NCI-H2196 (cell line): ENCODE data around the gene EML3.
"Not testable (repeated sequence)": the region's sequence is repeated elsewhere in the genome, so short reads cannot be mapped to it uniquely, and the experiment has no call there.

ENCODE experiments used
- DNase-seq: peaks from one replicate; lab custom pipeline; 2025; ENCODE audit not compliant: unreplicated experiment; lab: John Stamatoyannopoulos, UW

EML3 gene

DNA sequence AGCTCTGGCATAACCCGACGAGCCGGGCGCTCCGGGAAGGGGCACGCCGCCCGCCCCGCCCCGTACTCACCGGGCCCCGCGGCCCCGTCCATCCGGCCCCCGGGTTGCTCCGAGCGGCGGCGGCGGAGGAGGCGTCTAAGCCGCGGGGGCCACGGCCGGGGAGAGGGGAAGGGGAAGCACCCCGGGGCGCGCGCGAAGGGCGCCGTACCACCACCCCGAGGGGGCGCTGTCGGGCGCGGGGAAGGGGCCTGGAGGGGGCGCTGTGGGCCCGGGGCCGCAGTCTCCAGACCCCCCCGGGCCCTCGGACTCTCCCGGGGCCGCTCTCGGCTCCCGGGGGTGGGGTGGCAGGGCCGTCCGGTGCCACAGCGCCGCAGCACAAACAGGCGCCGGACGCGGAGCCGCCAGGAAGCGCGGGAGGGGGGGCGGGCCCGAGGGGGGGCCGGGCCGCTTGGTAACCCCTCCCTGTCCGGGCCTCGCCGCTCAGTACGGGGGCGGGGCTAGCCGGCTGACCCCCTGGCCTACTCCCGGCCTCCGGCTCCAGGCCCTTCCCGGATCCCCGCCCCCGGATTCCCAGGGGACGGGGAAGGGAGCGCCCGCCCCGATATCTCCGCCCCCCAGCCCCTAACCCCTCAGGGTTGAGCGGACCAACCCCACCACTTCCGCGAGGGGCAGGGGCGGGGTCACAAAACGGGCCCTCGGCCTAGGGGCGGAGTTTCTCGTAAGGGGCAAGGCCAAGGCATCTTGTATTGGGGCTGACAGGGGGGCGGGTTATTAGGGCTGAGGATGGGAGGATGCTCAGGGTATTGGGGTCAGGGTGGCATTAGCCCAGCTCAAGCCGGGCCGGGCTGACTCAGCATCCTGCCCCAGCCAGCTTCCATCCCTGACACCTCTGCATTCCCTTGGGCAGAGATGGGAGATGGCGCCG is at the start of gene EML3, which contains the start of gene ROM1:
EML3 (minus strand) TSS at position 410 of the 925 bp plus-strand sequence; CDS start at position 92, 318 bp downstream.
ROM1 (plus strand) TSS at position 892 of the 925 bp plus-strand sequence; CDS start at position 917, 25 bp downstream.
- peak; percentile 92 for DNase-seq

GRCh38 chr11:62656796-62657429 is 44.3 kb upstream of the EML3 start:
- no peak for DNase-seq

- no peak for DNase-seq
Observed at GRCh38 chr11:62654297-62654696, 41.7 kb upstream of the EML3 start.

- no peak for DNase-seq
Observed at GRCh38 chr11:62652161-62653006, 39.8 kb upstream of the EML3 start.

GRCh38 chr11:62650283-62650682 is 37.7 kb upstream of the EML3 start:
- DNase-seq, result not testable (repeated sequence)

GRCh38 chr11:62649486-62649885 is 36.9 kb upstream of the EML3 start:
- no peak for DNase-seq

GRCh38 chr11:62648967-62649364 is 36.4 kb upstream of the EML3 start:
- no peak for DNase-seq

DNA sequence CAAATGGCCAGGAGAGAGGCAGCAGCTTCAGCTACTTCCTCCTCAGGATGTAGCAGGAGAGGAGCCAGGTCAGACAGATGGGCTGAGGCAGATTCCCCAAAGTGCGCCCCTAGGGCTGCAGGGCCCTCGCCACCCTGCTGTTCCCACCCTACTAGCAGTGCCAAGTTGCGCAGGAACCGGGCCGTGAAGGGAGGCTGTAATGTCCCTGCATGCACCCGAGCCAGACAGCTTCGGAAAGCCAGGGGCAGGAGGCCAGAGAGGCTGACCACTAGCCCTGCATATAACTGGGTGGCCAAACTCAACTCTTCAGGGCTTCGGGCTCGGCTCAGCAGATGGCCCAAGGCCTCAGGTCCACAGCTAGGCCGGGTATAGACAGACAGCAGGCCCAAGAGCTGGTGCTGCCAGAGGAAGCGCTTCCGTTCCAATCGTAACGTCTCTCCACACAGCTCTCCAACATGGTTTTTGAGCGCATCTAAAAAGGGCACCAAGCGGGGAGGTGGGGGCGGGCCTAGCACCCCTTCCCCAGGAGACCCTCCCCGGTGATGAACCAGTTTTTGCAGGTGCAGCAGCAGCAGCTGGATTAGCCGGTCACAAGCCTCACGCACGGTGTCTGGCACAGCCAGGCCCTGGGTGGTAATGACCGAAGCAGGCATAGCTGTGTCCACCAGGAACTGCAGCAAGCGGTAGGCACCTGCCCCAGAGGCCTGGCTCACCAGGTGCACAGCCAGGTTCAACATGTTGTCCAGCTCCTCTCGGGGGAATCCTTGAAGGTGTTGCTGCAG is 35.8 kb upstream of the EML3 start:
- DNase-seq, result no peak

DNA sequence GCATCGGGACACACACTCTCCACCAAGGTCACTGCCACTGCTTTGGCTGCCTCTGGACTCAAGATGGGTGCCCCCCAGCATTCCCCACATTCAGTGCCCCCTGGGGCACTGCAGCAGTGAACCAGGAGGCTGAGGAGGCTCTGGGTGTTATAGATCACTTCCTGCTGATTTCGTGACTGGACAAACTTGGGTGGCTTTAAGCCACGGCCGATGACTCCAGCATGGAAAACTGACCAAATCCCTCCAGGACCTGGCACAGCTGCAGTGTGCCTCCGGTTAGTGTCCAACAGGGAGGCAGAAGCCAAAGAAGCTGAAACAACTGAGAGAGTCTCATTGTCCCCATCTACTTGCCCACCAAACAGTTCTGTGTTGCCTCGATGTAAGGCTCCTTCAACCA is 35.0 kb upstream of the EML3 start:
- DNase-seq, result no peak

GRCh38 chr11:62646825-62647608 is 34.4 kb upstream of the EML3 start:
- DNase-seq, result no peak

DNA sequence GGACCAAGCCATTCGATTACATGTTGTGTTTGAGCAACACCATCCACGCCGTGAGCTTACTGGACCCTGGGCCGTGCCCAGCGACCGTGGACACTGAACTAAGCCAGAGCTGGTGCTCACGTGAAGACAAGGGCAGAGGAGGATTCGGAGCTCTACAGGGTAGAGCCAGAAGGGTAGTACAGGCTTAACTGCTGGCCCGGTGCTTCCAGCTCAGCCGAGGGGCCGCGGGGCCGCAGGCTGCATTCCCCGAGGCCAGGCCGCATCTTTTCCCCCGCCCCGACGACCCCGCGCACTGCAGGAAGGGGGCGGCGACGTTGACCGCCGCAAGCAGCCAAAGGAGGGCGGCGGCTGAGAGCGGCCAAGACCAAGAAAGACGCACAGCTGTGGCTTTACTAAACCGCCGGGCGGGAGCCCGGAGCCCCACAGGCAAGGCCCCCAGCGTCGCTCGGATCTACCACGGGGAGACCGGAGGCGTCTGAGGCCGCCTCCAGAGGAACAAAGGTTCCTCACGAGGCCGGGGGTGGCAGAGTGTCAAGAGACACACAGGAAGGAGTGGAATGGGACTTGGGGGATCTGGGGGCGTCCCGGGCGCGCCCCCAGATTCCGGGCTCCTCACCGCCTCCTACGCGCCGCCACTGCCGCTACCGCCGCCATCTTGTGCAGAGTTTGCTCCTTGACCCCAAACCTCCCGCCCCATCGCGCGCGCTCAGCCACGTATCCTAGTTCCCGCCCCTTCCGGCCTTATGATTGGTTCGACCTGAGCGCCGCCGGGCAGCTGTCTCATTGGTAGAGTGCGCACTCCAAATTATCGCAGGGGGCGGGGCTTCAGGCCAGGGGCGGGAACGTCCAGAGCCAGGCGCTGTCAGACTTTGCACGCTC is 33.6 kb upstream of the EML3 start, which contains the start of gene GANAB:
GANAB (minus strand) TSS at position 668 of the 879 bp plus-strand sequence; CDS start at position 654, 14 bp downstream.
- DNase-seq, result peak; percentile 98

- no peak for DNase-seq
Observed at GRCh38 chr11:62645671-62645945, 33.0 kb upstream of the EML3 start.

DNA sequence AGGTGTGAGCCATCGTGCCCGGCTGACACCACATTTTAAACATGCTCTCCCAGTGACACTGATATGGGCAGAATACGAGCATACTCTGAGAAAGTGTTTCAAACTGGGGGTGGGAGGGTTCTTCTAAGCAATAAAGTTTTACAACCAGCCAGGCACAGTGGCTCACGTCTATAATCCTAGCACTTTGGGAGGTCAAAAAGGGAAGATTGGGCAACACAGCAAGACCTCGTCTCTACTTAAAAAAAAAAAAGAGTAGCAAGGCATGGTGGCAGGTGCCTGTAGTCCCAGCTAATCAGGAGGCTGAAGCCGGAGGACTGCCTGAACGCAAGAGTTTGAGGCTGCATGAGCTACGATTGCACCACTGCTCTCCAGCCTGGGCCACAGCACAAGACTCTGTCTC is 31.6 kb upstream of the EML3 start:
- no peak for DNase-seq

DNA sequence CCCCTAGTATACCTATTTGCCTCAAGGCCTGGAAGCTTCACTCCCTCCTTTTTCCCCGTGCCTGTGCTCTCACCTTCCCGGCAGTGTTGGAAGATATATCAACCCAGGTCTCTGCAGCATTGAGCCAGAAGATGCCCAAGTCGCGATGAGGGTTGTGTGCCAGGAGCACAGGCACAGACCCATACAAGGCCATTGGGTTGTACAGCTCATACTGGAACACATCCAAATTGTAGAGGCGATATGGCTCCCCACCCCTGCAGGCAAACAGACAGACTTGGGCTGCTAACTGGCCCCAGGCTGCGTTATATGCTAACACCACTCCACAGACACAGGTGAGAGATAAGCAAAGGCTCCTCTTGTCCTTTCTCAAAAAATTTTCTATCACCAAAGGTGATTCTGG is 19.9 kb upstream of the EML3 start:
- peak; percentile 38 for DNase-seq

DNA sequence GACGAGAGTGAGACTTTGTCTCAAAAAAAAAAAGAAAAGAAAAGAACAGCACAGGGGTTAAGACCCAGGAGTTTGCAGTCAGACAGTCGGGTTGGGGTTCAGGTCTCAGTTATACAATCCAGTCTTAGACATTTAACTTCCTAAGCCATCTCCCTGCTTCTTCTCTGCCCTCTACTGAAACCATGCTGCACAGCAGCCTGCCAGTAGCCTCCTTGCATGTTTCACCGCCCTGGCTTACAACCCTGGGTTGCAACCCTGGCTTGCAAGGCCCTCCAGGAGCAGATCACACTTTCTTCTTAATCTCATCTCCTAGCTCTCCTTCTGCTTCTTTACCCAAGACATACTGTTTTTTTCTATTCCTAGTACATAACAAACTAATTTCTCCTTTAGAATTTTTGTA is 15.1 kb upstream of the EML3 start:
- DNase-seq, result no peak

DNA sequence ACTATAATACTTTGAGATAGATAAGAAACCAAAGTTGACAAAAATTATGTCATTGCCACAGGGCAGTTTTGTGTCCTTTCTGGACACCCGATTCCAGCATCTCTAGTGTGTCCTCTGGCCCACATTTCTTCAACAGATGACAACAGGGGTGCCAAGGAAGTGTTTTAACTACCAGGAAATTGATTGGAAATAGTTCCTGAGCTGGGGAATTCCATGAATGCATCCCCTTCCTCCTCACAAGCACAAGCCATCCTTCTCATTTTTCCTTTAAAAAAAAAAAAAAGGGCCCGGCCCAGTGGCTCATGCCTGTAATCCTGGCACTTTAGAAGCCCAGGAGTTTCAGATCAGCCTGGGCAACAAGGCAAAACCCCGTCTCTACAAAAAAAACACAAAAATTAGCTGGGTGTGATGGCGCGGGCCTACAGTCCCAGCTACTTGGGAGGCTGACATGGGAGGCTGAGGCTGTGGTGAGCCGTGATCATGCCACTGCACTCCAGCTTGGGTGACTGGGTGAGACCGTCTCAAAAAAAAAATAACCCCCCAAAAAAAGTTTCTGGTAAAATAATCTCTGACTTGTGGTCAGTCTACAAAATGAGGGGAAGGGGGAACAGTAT is 10.0 kb upstream of the EML3 start:
- no peak for DNase-seq

GRCh38 chr11:62621567-62622470 is 9.2 kb upstream of the EML3 start, which contains the start of gene B3GAT3:
Gene B3GAT3, minus strand, starts transcription at chr11:62621986. Its CDS starts 39 bp downstream, at chr11:62621947.
- peak; percentile 99 for DNase-seq
